Trophoblast cell (in vitro differentiated cells and primary cell): ENCODE results near the gene CRACR2B.

ENCODE experiments used
- DNase-seq, 2 donors: peaks; one replicate each; pipeline ENCODE4 v3.0.0-alpha.2; 2016
- H2AFZ ChIP-seq: 2 replicates; pipeline ENCODE4 v1.6.1; 2013; ENCODE audit warnings: low read length, moderate library complexity, mild to moderate bottlenecking; ENCODE audit not compliant: insufficient read depth, poor library complexity
- H2AK5ac ChIP-seq: 2 replicates; pipeline ENCODE4 v1.6.1; 2013; ENCODE audit warnings: mild to moderate bottlenecking, low read length
- H2BK120ac ChIP-seq: 2 replicates; pipeline ENCODE4 v1.6.1; 2013; ENCODE audit warnings: low read length, mild to moderate bottlenecking, moderate library complexity; ENCODE audit not compliant: insufficient read depth, poor library complexity
- H2BK12ac ChIP-seq: 2 replicates; pipeline ENCODE4 v1.6.1; 2013; ENCODE audit warnings: mild to moderate bottlenecking, low read length, moderate library complexity
- H2BK5ac ChIP-seq: 2 replicates; pipeline ENCODE4 v1.6.1; 2013; ENCODE audit warnings: low read length, low read depth, moderate library complexity, mild to moderate bottlenecking; ENCODE audit not compliant: poor library complexity
- H3K14ac ChIP-seq: 2 replicates; pipeline ENCODE4 v1.6.1; 2013; ENCODE audit warnings: mild to moderate bottlenecking, low read length
- H3K18ac ChIP-seq: 2 replicates; pipeline ENCODE4 v1.6.1; 2013; ENCODE audit warnings: mild to moderate bottlenecking, low read length
- H3K23ac ChIP-seq: 2 replicates; pipeline ENCODE4 v1.6.1; 2013; ENCODE audit warnings: low read length
- H3K27ac ChIP-seq: 2 replicates; pipeline ENCODE4 v1.5.1; 2013; ENCODE audit warnings: low read depth, mild to moderate bottlenecking, inconsistent platforms, low read length, moderate library complexity
- H3K27me3 ChIP-seq: 2 replicates; pipeline ENCODE4 v1.6.1; 2013; ENCODE audit warnings: inconsistent platforms, mild to moderate bottlenecking, low read length, moderate library complexity; ENCODE audit not compliant: insufficient read depth
- H3K36me3 ChIP-seq, 2 experiments: 1 replicate in 1 of 2; 2 replicates in 1 of 2; pipeline ENCODE4 v1.6.1; 2013; ENCODE audit warnings: low read length in 2 of 2, mild to moderate bottlenecking in 2 of 2, moderate library complexity in 1 of 2; ENCODE audit not compliant: insufficient read depth in 2 of 2, control insufficient read depth in 1 of 2
- H3K4ac ChIP-seq: 2 replicates; pipeline ENCODE4 v1.6.1; 2013; ENCODE audit warnings: low read depth, mild to moderate bottlenecking, low read length, moderate library complexity
- H3K4me1 ChIP-seq, 2 experiments: 1 replicate in 1 of 2; 2 replicates in 1 of 2; pipeline ENCODE4 v1.6.1; 2013; ENCODE audit warnings: low read length in 2 of 2, mild to moderate bottlenecking in 2 of 2, moderate library complexity in 1 of 2; ENCODE audit not compliant: insufficient read depth in 2 of 2, control insufficient read depth in 1 of 2
- H3K4me2 ChIP-seq: 2 replicates; pipeline ENCODE4 v1.6.1; 2013; ENCODE audit warnings: inconsistent platforms, mild to moderate bottlenecking, low read length, moderate library complexity
- H3K4me3 ChIP-seq: 2 replicates; pipeline ENCODE4 v1.5.1; 2013; ENCODE audit warnings: mild to moderate bottlenecking, low read depth, low read length, inconsistent platforms
- H3K79me1 ChIP-seq: one replicate; pipeline ENCODE4 v1.6.1; 2013; ENCODE audit warnings: low read length
- H3K79me2 ChIP-seq: 2 replicates; pipeline ENCODE4 v1.6.1; 2013; ENCODE audit warnings: low read length, mild to moderate bottlenecking; ENCODE audit not compliant: control insufficient read depth, insufficient read depth, poor library complexity
- H3K9ac ChIP-seq: 2 replicates; pipeline ENCODE4 v1.6.1; 2013; ENCODE audit warnings: mild to moderate bottlenecking, low read length
- H3K9me3 ChIP-seq: 2 replicates; pipeline ENCODE4 v1.6.1; 2013; ENCODE audit warnings: low read depth, mild to moderate bottlenecking, control low read depth, inconsistent platforms, low read length; ENCODE audit not compliant: insufficient read depth
- H4K12ac ChIP-seq: 2 replicates; pipeline ENCODE4 v1.6.1; 2013; ENCODE audit warnings: low read depth, mild to moderate bottlenecking, low read length, moderate library complexity
- H4K8ac ChIP-seq: 2 replicates; pipeline ENCODE4 v1.6.1; 2013; ENCODE audit warnings: low read depth, mild to moderate bottlenecking, low read length, moderate library complexity
- H4K91ac ChIP-seq: one replicate; pipeline ENCODE4 v1.6.1; 2013; ENCODE audit warnings: low read depth, mild to moderate bottlenecking, low read length, moderate library complexity
- WGBS: extraction: QIAGEN DNeasy Blood & Tissue Kit; methylation state at CpG from one replicate; pipeline ENCODE4 v1.1.7; 2013; ENCODE audit warnings: missing lambda C conversion rate; ENCODE audit not compliant: insufficient read length, insufficient coverage; ENCODE audit errors: extremely low coverage; 5-methylcytosine and 5-hydroxymethylcytosine counted together

Gene CRACR2B

GRCh38 chr11:843086-843734, 15.5 kb downstream of the CRACR2B start:
- H4K91ac ChIP-seq: peak overlapping the region; percentile 74
- H4K12ac ChIP-seq: no peak overlapping the region
- peak overlapping the region; percentile 11 for H3K14ac ChIP-seq
- H3K4ac ChIP-seq: peak overlapping the region; percentile 11
- H3K36me3 ChIP-seq: peaks cover 29 to 32% of the 10 kb centered on the region in 2 experiments
- peak overlapping the region; percentile 92 for H3K27ac ChIP-seq
- peak overlapping the region; percentile 97 for H3K4me3 ChIP-seq
- H3K79me2 ChIP-seq: peaks cover 10% of the 10 kb centered on the region
- no peak for DNase-seq
- H4K8ac ChIP-seq: peak overlapping the region; percentile 41
- H3K18ac ChIP-seq: peak overlapping the region; percentile 36
- peaks cover 19 to 25% of the 10 kb centered on the region in 2 experiments for H3K4me1 ChIP-seq
- H2BK12ac ChIP-seq: peak overlapping the region; percentile 12
- H3K4me2 ChIP-seq: peak overlapping the region; percentile 88
- H2AK5ac ChIP-seq: no peak overlapping the region
- H2AFZ ChIP-seq: peak overlapping the region; percentile 17
- H3K9ac ChIP-seq: peak overlapping the region; percentile 71
- no CpG with 5 or more reads among the region's 53 CpGs for WGBS
- H2BK120ac ChIP-seq: peak overlapping the region; percentile 8
- no peaks in the 10 kb centered on the region for H3K27me3 ChIP-seq
- H3K23ac ChIP-seq: no peak overlapping the region
- H3K9me3 ChIP-seq: no peaks in the 10 kb centered on the region
- peaks cover 13% of the 10 kb centered on the region for H3K79me1 ChIP-seq
- peak overlapping the region; percentile 35 for H2BK5ac ChIP-seq

GRCh38 chr11:843818-844692, 16.3 kb downstream of the CRACR2B start:
- WGBS: no CpG with 5 or more reads among the region's 25 CpGs
- H3K9me3 ChIP-seq: no peaks in the 10 kb centered on the region
- no peak overlapping the region for H2BK120ac ChIP-seq
- peak overlapping the region; percentile 13 for H4K12ac ChIP-seq
- DNase-seq: peak in 1 of 2 donors; percentile 41
- peaks cover 10% of the 10 kb centered on the region for H3K79me2 ChIP-seq
- H3K27ac ChIP-seq: peak overlapping the region; percentile 92
- H3K79me1 ChIP-seq: peaks cover 13% of the 10 kb centered on the region
- no peak overlapping the region for H3K4ac ChIP-seq
- no peak overlapping the region for H3K18ac ChIP-seq
- peaks cover 23 to 31% of the 10 kb centered on the region in 2 experiments for H3K4me1 ChIP-seq
- peak overlapping the region; percentile 11 for H4K8ac ChIP-seq
- no peaks in the 10 kb centered on the region for H3K27me3 ChIP-seq
- H2AFZ ChIP-seq: no peak overlapping the region
- H2AK5ac ChIP-seq: no peak overlapping the region
- H3K36me3 ChIP-seq: peaks cover 21 to 23% of the 10 kb centered on the region in 2 experiments
- peak overlapping the region; percentile 88 for H3K4me2 ChIP-seq
- H2BK5ac ChIP-seq: peak overlapping the region; percentile 7
- H4K91ac ChIP-seq: peak overlapping the region; percentile 74
- peak overlapping the region; percentile 26 for H3K14ac ChIP-seq
- no peak overlapping the region for H3K23ac ChIP-seq
- no peak overlapping the region for H2BK12ac ChIP-seq
- H3K4me3 ChIP-seq: peak overlapping the region; percentile 46
- H3K9ac ChIP-seq: no peak overlapping the region

- Histone ChIP-seq H3K23ac (no peak overlapping the region), H3K9me3 (no peaks in the 10 kb centered on the region), H3K27ac (peak overlapping the region; percentile 92), H2BK120ac (no peak overlapping the region), H3K79me1 (peaks cover 13% of the 10 kb centered on the region), H3K4ac (no peak overlapping the region), H4K8ac (no peak overlapping the region), H3K36me3 (peaks cover 12 to 14% of the 10 kb centered on the region in 2 experiments), H4K12ac (no peak overlapping the region), H3K4me3 (no peak overlapping the region), H3K9ac (no peak overlapping the region), H2BK12ac (no peak overlapping the region), H2BK5ac (no peak overlapping the region), H3K4me2 (peak overlapping the region; percentile 88), H4K91ac (peak overlapping the region; percentile 37), H3K18ac (peak overlapping the region; percentile 2), H3K14ac (no peak overlapping the region), H3K4me1 (peaks cover 23 to 35% of the 10 kb centered on the region in 2 experiments), H3K27me3 (peaks cover 3% of the 10 kb centered on the region), H2AFZ (no peak overlapping the region), H2AK5ac (no peak overlapping the region), H3K79me2 (peaks cover 10% of the 10 kb centered on the region)
- no CpG with 5 or more reads among the region's 31 CpGs for WGBS
- peak in 1 of 2 donors; percentile 31 for DNase-seq
Measured at GRCh38 chr11:844693-845644, 17.2 kb downstream of the CRACR2B start.
